GM12878 (cell line): Measurements from ENCODE around the gene HS3ST5. TPM values are rescaled to one million over a fixed set of nuclear protein-coding genes. Genes with fewer than 3 reads are reported as not detected.

ENCODE experiments used
- ATAC-seq: fragments of 200-7000 bp; cut with Tn5 transposase; 3 replicates; pipeline ENCODE4 v1.9.1; 2020; ENCODE audit warnings: mild to moderate bottlenecking, moderate library complexity
- BruUV-seq: library from RNA; stranded (reverse); fragments of 400-500 nt; replicated peaks from 2 replicates; lab custom pipeline; 2021; lab: Mats Ljungman, UMichigan
- CTCF ChIA-PET: fragments of 300-600 bp; sonication (Branson Sonifier 250); formaldehyde crosslinking; extraction: SDS; loops from one replicate; lab custom pipeline; 2021; ENCODE audit warnings: inconsistent platforms; lab: Yijun Ruan, JAX
- POLR2A ChIA-PET: fragments of 350-600 bp; formaldehyde crosslinking; extraction: SDS; loops from one replicate; lab custom pipeline; 2021; ENCODE audit warnings: inconsistent platforms; lab: Charles Lee
- RAD21 ChIA-PET: fragments of 300-600 bp; sonication (Branson Sonifier 250); formaldehyde crosslinking; loops from one replicate; lab custom pipeline; 2023; ENCODE audit warnings: antibody characterized with exemption; ENCODE audit not compliant: unreplicated experiment; lab: Charles Lee
- SMC1A ChIA-PET: fragments of 300-600 bp; sonication (Branson Sonifier 250); formaldehyde crosslinking; loops from one replicate; lab custom pipeline; 2023; ENCODE audit not compliant: unreplicated experiment, uncharacterized antibody; lab: Charles Lee
- DNase-seq: peaks from one replicate; pipeline ENCODE4 v3.0.0-alpha.2; 2011; ENCODE audit warnings: low read depth, low spot score
- FAIRE-seq: peaks from 3 replicates; lab custom pipeline; 2011; peaks lifted over from hg19 to GRCh38; lab: Jason Lieb, UNC
- H2AFZ ChIP-seq: 2 replicates; pipeline ENCODE4 v1.6.0; 2011; ENCODE audit warnings: low read depth, low read length, control low read depth; ENCODE audit not compliant: control insufficient read depth
- H3K27ac ChIP-seq: 2 replicates; pipeline ENCODE4 v1.5.1; 2011; ENCODE audit warnings: control low read depth; ENCODE audit not compliant: control insufficient read depth, insufficient read depth
- H3K27me3 ChIP-seq, 2 experiments: replicated peaks in 1 of 2; 2 replicates each; pipeline versions ENCODE4 v1.6.0 to v1.6.1; 2011; ENCODE audit warnings: low read length in 1 of 2; ENCODE audit not compliant: control insufficient read depth in 2 of 2, insufficient read depth in 2 of 2
- H3K36me3 ChIP-seq, 2 experiments: 2 replicates each; pipeline ENCODE4 v1.5.1; 2011; ENCODE audit warnings: low read length in 1 of 2; ENCODE audit not compliant: control insufficient read depth in 2 of 2, insufficient read depth in 2 of 2
- H3K4me1 ChIP-seq: 2 replicates; pipeline ENCODE4 v1.6.1; 2011; ENCODE audit warnings: mild to moderate bottlenecking, low read length, moderate library complexity, mixed read lengths; ENCODE audit not compliant: control insufficient read depth, insufficient read depth
- H3K4me2 ChIP-seq: 2 replicates; pipeline ENCODE4 v1.6.0; 2011; ENCODE audit warnings: control low read depth; ENCODE audit not compliant: control insufficient read depth, insufficient read depth
- H3K4me3 ChIP-seq: fragments of 200-600 bp; sonication (generic); 2 replicates; pipeline ENCODE4 v1.5.1; 2016
- H3K79me2 ChIP-seq: 2 replicates; pipeline ENCODE4 v1.6.0; 2011; ENCODE audit warnings: low read length; ENCODE audit not compliant: control insufficient read depth, insufficient read depth
- H3K9ac ChIP-seq: 2 replicates; pipeline ENCODE4 v1.8.0; 2011; ENCODE audit warnings: low read length, control low read depth, mixed read lengths; ENCODE audit not compliant: control insufficient read depth, insufficient read depth
- H3K9me3 ChIP-seq: replicated peaks from 3 replicates; pipeline ENCODE4 v1.5.1; 2011; ENCODE audit warnings: mild to moderate bottlenecking, low read length; ENCODE audit not compliant: control insufficient read depth, insufficient read depth
- H4K20me1 ChIP-seq: 2 replicates; pipeline ENCODE4 v1.6.0; 2011; ENCODE audit not compliant: control insufficient read depth, insufficient read depth
- CREB1 ChIP-seq: IDR thresholded peaks from 2 replicates; pipeline ENCODE4 v1.6.1; 2012; ENCODE audit warnings: low read depth, mild to moderate bottlenecking, inconsistent platforms
- CTCF ChIP-seq, 3 experiments: IDR thresholded peaks in 2 of 3; conservative IDR thresholded peaks in 1 of 3; 2 replicates each; pipeline ENCODE4 v1.5.1; 2011; ENCODE audit warnings: low read depth in 3 of 3, low read length in 3 of 3, mild to moderate bottlenecking in 3 of 3, control low read depth in 2 of 3, moderate library complexity in 2 of 3, inconsistent platforms in 1 of 3, mixed read lengths in 1 of 3; ENCODE audit not compliant: control insufficient read depth in 2 of 3, insufficient read depth in 1 of 3; ENCODE audit errors: extremely low read depth in 1 of 3
- ELK1 ChIP-seq: IDR thresholded peaks from 2 replicates; pipeline ENCODE4 v1.6.1; 2012; ENCODE audit warnings: low read depth, low read length, improper control_type of control experiment
- GATAD2B ChIP-seq: fragments of 450-650 bp; conservative IDR thresholded peaks from 2 replicates; pipeline ENCODE4 v1.6.1; 2017; ENCODE audit warnings: low read depth, mild to moderate bottlenecking, moderate library complexity
- HCFC1 ChIP-seq: fragments of 150-350 bp; IDR thresholded peaks from 2 replicates; pipeline ENCODE4 v1.6.1; 2014; ENCODE audit warnings: low read length
- HDAC6 ChIP-seq: fragments of 200-600 bp; sonication (generic); IDR thresholded peaks from one replicate; pipeline ENCODE4 v1.8.0; 2017; ENCODE audit warnings: antibody characterized with exemption; ENCODE audit not compliant: unreplicated experiment
- IRF4 ChIP-seq: IDR thresholded peaks from 2 replicates; pipeline ENCODE4 v1.6.1; 2011; ENCODE audit warnings: low read depth, low read length
- NR2C1 ChIP-seq: fragments of 450-650 bp; IDR thresholded peaks from 2 replicates; pipeline ENCODE4 v1.6.1; 2017; ENCODE audit warnings: antibody characterized with exemption, mild to moderate bottlenecking, moderate library complexity
- NRF1 ChIP-seq: conservative IDR thresholded peaks from 2 replicates; pipeline ENCODE4 v1.6.1; 2011; ENCODE audit warnings: mild to moderate bottlenecking, low read depth, low read length, improper control_type of control experiment
- PBX3 ChIP-seq: IDR thresholded peaks from 2 replicates; pipeline ENCODE4 v1.6.1; 2011; ENCODE audit warnings: mild to moderate bottlenecking, low read depth, low read length, moderate library complexity; ENCODE audit not compliant: insufficient replicate concordance
- POLR2AphosphoS5 ChIP-seq: IDR thresholded peaks from 2 replicates; pipeline ENCODE4 v1.6.1; 2011; ENCODE audit warnings: mild to moderate bottlenecking, low read length, inconsistent platforms
- SIX5 ChIP-seq: IDR thresholded peaks from 2 replicates; pipeline ENCODE4 v1.6.1; 2011; ENCODE audit warnings: mild to moderate bottlenecking, low read depth, low read length, moderate library complexity; ENCODE audit not compliant: severe bottlenecking
- SMC3 ChIP-seq: IDR thresholded peaks from 2 replicates; pipeline ENCODE4 v1.6.1; 2011; ENCODE audit warnings: low read length, improper control_type of control experiment, borderline replicate concordance
- TAF1 ChIP-seq: IDR thresholded peaks from 2 replicates; pipeline ENCODE4 v1.6.1; 2011; ENCODE audit warnings: mild to moderate bottlenecking, low read depth, low read length, borderline replicate concordance
- TCF12 ChIP-seq: IDR thresholded peaks from 2 replicates; pipeline ENCODE4 v1.6.1; 2011; ENCODE audit warnings: low read depth, mild to moderate bottlenecking, low read length
- ZBED1 ChIP-seq: IDR thresholded peaks from 2 replicates; pipeline ENCODE4 v1.6.1; 2016; ENCODE audit warnings: borderline replicate concordance
- ZBTB11 ChIP-seq: fragments of 450-650 bp; formaldehyde crosslinking; IDR thresholded peaks from 2 replicates; pipeline ENCODE4 v1.5.0; 2022; ENCODE audit warnings: mild to moderate bottlenecking, missing genetic modification characterization
- ZNF217 ChIP-seq: fragments of 450-650 bp; IDR thresholded peaks from 2 replicates; pipeline ENCODE4 v1.6.1; 2017; ENCODE audit warnings: antibody characterized with exemption, mild to moderate bottlenecking
- WGBS: methylation state at CpG from one replicate; pipeline ENCODE4 v1.1.6; 2016; ENCODE audit warnings: low lambda C conversion rate; ENCODE audit not compliant: insufficient replicate concordance, insufficient coverage; ENCODE audit errors: missing lambda C conversion rate; 5-methylcytosine and 5-hydroxymethylcytosine counted together
- in situ Hi-C: fragments of 300-500 bp; cut with MboI; formaldehyde crosslinking; loops from 9 replicates; pipeline ENCODE4 v1.14.3; 2018; ENCODE audit warnings: mixed read lengths
- intact Hi-C: fragments of 100-400 bp; cut with micrococcal nuclease; formaldehyde crosslinking; loops from one replicate; pipeline ENCODE4 v1.14.2; 2022; ENCODE audit not compliant: unreplicated experiment
- polyA plus RNA-seq, 11 experiments: library from polyadenylated mRNA; depleted of rRNA in 4 of 11; unstranded in 6 of 11; stranded (reverse) in 5 of 11; fragments of >200 nt; fragmentation: Nextera tagmentation in 4 of 11; fragmentation: Illumina TruSeq in 1 of 11; extraction: Ambion mirVana in 4 of 11; extraction: Trizol in 1 of 11; gene quantifications; 1 replicate in 1 of 11; 2 replicates in 10 of 11; pipeline versions ENCODE4 v1.2.1 to v1.2.3, GENCODE V29; 2011 to 2016; ENCODE audit warnings: inconsistent platforms in 2 of 11, missing spikeins in 2 of 11, low read depth in 1 of 11
- total RNA-seq, 4 experiments: library from RNA; depleted of rRNA in 3 of 4; stranded (reverse); fragments of >200 nt in 3 of 4; fragmentation: Illumina TruSeq in 1 of 4; extraction: Trizol in 1 of 4; gene quantifications; 2 replicates each; pipeline versions ENCODE4 v1.2.1 to v1.2.3, GENCODE V29; 2013 to 2021

HS3ST5 gene
- total and polyA plus RNA-seq, 10 of the 15 experiments (the other 5 are each of a cell fraction or from before 2014, with no cell fraction given): 0.04 TPM; not detected in 9

GRCh38 chr6:114247101-114247500 lies 95.7 kb downstream of the HS3ST5 start:
- TF ChIP-seq HDAC6 (no peak), GATAD2B (no peak), POLR2AphosphoS5 (no peak), CTCF (IDR thresholded peaks at IDR 0.05 in 2 of 3, conservative IDR thresholded peaks at IDR 0.05 in 1 of 3; ENCODE audit: control insufficient read depth in 2 of 3, extremely low read depth in 1 of 3, insufficient read depth in 1 of 3, low read depth in 3 of 3, low read length in 3 of 3) (no peak), ELK1 (no peak), CREB1 (no peak), TAF1 (no peak), SIX5 (no peak), SMC3 (no peak), PBX3 (no peak), ZBED1 (no peak), NR2C1 (no peak), ZBTB11 (no peak), TCF12 (no peak), NRF1 (no peak), HCFC1 (no peak), IRF4 (no peak), ZNF217 (no peak)
- intact Hi-C loops: no loop called here
- ChIA-PET SMC1A (no interaction called here), RAD21 (no interaction called here), POLR2A (no interaction called here), CTCF (no interaction called here)
- H3K9ac ChIP-seq: no peak overlapping the region
- H3K27ac ChIP-seq: no peak overlapping the region
- FAIRE-seq: no peak
- no peak for ATAC-seq
- DNase-seq: no peak
- no TSS peak for BruUV-seq
- no peak overlapping the region for H3K4me2 ChIP-seq
- H4K20me1 ChIP-seq: no peaks in the 10 kb centered on the region
- no peaks in the 10 kb centered on the region for H3K4me1 ChIP-seq
- WGBS: 0% methylated on average over 2 of the region's 2 CpGs
- no peak overlapping the region for H2AFZ ChIP-seq
- H3K79me2 ChIP-seq: no peaks in the 10 kb centered on the region
- no peaks in the 10 kb centered on the region for H3K9me3 ChIP-seq
- H3K27me3 ChIP-seq: no peaks in the 10 kb centered on the region; a peak in 1 of 4 replicates
- H3K36me3 ChIP-seq: no peaks in the 10 kb centered on the region
- in situ Hi-C loops: no loop called here
- no peak overlapping the region for H3K4me3 ChIP-seq
